ENCODE data around the gene CELSR1. TPM values are rescaled to one million over a fixed set of nuclear protein-coding genes. Genes with fewer than 3 reads are reported as not detected.
A peak's percentile ranks its signal among the peaks of the same experiment; 100 is the strongest.

The CELSR1 gene
- total RNA-seq, 2 experiments from 2014 or later = 0.08 TPM; not detected in 1

- H3K4me1 Mint-ChIP-seq (ENCODE audit: low read depth) = no peaks in the 10 kb centered on the region
- no peaks in the 10 kb centered on the region for H3K27me3 Mint-ChIP-seq (ENCODE audit: low read depth)
- no peaks in the 10 kb centered on the region for H3K36me3 Mint-ChIP-seq (ENCODE audit: low read depth)
- DNase-seq (no peak), ATAC-seq (no peak)
- H3K9me3 Mint-ChIP-seq (ENCODE audit: insufficient read depth) = no peaks in the 10 kb centered on the region
- POLR2A ChIA-PET = no interaction called here
- H3K27ac Mint-ChIP-seq = no peak overlapping the region
- CTCF ChIA-PET = no interaction called here
- no peak overlapping the region for H3K4me3 Mint-ChIP-seq
These were observed 93.0 kb downstream of the CELSR1 start for GRCh38 chr22:46444390-46444854.

- ChIA-PET CTCF (no interaction called here), POLR2A (no interaction called here)
- Mint-ChIP-seq H3K36me3 (ENCODE audit: low read depth) (no peaks in the 10 kb centered on the region), H3K27me3 (ENCODE audit: low read depth) (no peaks in the 10 kb centered on the region), H3K4me3 (no peak overlapping the region), H3K9me3 (ENCODE audit: insufficient read depth) (no peaks in the 10 kb centered on the region), H3K4me1 (ENCODE audit: low read depth) (no peaks in the 10 kb centered on the region), H3K27ac (no peak overlapping the region)
- ATAC-seq (no peak), DNase-seq (no peak)
These were observed 93.5 kb downstream of the CELSR1 start for GRCh38 chr22:46443850-46444389.

- POLR2A ChIA-PET = no interaction called here
- no peaks in the 10 kb centered on the region for H3K4me1 Mint-ChIP-seq (ENCODE audit: low read depth)
- DNase-seq = no peak
- no peaks in the 10 kb centered on the region for H3K36me3 Mint-ChIP-seq (ENCODE audit: low read depth)
- no peak overlapping the region for H3K4me3 Mint-ChIP-seq
- no peak for ATAC-seq
- H3K9me3 Mint-ChIP-seq (ENCODE audit: insufficient read depth) = no peaks in the 10 kb centered on the region
- no peaks in the 10 kb centered on the region for H3K27me3 Mint-ChIP-seq (ENCODE audit: low read depth)
- CTCF ChIA-PET = no interaction called here
- H3K27ac Mint-ChIP-seq = no peak overlapping the region
These were observed 95.1 kb downstream of the CELSR1 start for GRCh38 chr22:46442217-46442853.

DNA sequence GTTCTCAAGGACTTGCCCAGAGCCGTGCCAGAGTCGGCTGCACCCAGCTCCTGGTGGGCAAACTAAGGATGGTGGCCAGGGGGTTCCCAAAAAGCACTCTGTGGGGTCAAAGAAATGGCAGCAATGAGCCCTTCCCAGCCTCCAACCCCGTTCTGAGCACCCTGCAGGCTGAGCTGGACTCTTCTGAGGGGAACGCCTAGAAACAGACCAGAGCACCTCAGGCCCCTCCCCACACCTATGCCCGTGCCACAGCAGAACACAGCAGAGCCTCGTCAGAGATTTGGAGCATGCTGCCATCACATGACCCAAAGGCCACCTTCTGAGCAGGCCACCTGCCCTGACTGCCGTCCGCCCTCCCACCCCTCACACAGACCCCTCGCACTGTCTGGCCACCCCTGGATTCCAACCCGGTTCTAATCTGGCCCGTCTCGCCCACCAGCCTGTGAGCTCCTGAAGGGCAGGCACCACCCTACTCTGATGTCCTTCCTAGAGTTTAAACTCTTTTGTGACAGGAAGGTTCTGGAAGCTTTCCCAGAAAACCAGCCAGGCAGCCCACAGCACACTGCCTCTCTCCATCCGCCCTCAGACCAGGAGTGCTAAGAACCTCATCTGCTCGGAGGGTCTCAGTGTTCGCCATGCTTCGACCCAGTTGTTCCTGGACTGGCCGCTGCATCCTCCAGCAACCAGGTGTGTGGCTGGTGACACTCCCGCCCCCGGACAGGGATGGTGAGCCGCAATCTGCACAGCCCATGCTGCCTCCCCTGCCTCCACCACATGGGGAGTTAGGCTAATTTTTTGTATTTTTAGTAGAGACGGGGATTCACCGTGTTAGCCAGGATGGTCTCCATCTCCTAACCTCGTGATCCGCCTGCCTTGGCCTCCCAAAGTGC lies 97.6 kb downstream of the CELSR1 start:
- POLR2A ChIA-PET = interaction anchor here (0.6 to 0.7 kb wide), 2 partner anchors 20 to 105 kb away, joined by 3 read pairs; partner anchors contain the start of gene TRMU
- no peaks in the 10 kb centered on the region for H3K4me1 Mint-ChIP-seq (ENCODE audit: low read depth)

GRCh38 chr22:46439111-46439510 lies 98.3 kb downstream of the CELSR1 start:
- Mint-ChIP-seq H3K27me3 (ENCODE audit: low read depth) (no peaks in the 10 kb centered on the region), H3K4me3 (no peak overlapping the region), H3K27ac (no peak overlapping the region), H3K36me3 (ENCODE audit: low read depth) (no peaks in the 10 kb centered on the region), H3K9me3 (ENCODE audit: insufficient read depth) (no peaks in the 10 kb centered on the region), H3K4me1 (ENCODE audit: low read depth) (no peaks in the 10 kb centered on the region)
- CTCF ChIA-PET = no interaction called here
- POLR2A ChIA-PET = interaction anchor here (0.6 kb wide), 1 partner anchor 104 kb away, joined by 3 read pairs; the partner anchor contains the start of gene TRMU
- DNase-seq (no peak), ATAC-seq (no peak)

More for the DNA sequence above, 97.6 kb downstream of the CELSR1 start:
- ATAC-seq = no peak
- CTCF ChIA-PET = no interaction called here
- Mint-ChIP-seq H3K4me3 (no peak overlapping the region), H3K9me3 (ENCODE audit: insufficient read depth) (no peaks in the 10 kb centered on the region), H3K36me3 (ENCODE audit: low read depth) (no peaks in the 10 kb centered on the region), H3K27me3 (ENCODE audit: low read depth) (no peaks in the 10 kb centered on the region), H3K27ac (no peak overlapping the region)
- no peak for DNase-seq

GRCh38 chr22:46437671-46438440 lies 99.6 kb downstream of the CELSR1 start:
- no peak overlapping the region for H3K4me3 Mint-ChIP-seq
- CTCF ChIA-PET = no interaction called here
- H3K36me3 Mint-ChIP-seq (ENCODE audit: low read depth) = no peaks in the 10 kb centered on the region
- no peaks in the 10 kb centered on the region for H3K4me1 Mint-ChIP-seq (ENCODE audit: low read depth)
- H3K27ac Mint-ChIP-seq = no peak overlapping the region
- H3K27me3 Mint-ChIP-seq (ENCODE audit: low read depth) = no peaks in the 10 kb centered on the region
- DNase-seq (no peak), ATAC-seq (no peak)
- POLR2A ChIA-PET = no interaction called here
- no peaks in the 10 kb centered on the region for H3K9me3 Mint-ChIP-seq (ENCODE audit: insufficient read depth)

- Mint-ChIP-seq H3K27me3 (ENCODE audit: low read depth) (no peaks in the 10 kb centered on the region), H3K4me1 (ENCODE audit: low read depth) (peaks cover 11% of the 10 kb centered on the region), H3K27ac (no peak overlapping the region), H3K4me3 (no peak overlapping the region), H3K9me3 (ENCODE audit: insufficient read depth) (no peaks in the 10 kb centered on the region), H3K36me3 (ENCODE audit: low read depth) (no peaks in the 10 kb centered on the region)
- no peak for ATAC-seq
- no peak for DNase-seq
- ChIA-PET POLR2A (no interaction called here), CTCF (no interaction called here)
These were observed 100.7 kb downstream of the CELSR1 start for GRCh38 chr22:46436595-46437175.

GRCh38 chr22:46433318-46433717 lies 104.1 kb downstream of the CELSR1 start:
- ATAC-seq = no peak
- Mint-ChIP-seq H3K27ac (peak overlapping the region; percentile 43), H3K9me3 (ENCODE audit: insufficient read depth) (no peaks in the 10 kb centered on the region), H3K27me3 (ENCODE audit: low read depth) (no peaks in the 10 kb centered on the region), H3K4me3 (no peak overlapping the region), H3K36me3 (ENCODE audit: low read depth) (no peaks in the 10 kb centered on the region), H3K4me1 (ENCODE audit: low read depth) (peaks cover 13% of the 10 kb centered on the region)
- ChIA-PET POLR2A (no interaction called here), CTCF (no interaction called here)
- no peak for DNase-seq

DNA sequence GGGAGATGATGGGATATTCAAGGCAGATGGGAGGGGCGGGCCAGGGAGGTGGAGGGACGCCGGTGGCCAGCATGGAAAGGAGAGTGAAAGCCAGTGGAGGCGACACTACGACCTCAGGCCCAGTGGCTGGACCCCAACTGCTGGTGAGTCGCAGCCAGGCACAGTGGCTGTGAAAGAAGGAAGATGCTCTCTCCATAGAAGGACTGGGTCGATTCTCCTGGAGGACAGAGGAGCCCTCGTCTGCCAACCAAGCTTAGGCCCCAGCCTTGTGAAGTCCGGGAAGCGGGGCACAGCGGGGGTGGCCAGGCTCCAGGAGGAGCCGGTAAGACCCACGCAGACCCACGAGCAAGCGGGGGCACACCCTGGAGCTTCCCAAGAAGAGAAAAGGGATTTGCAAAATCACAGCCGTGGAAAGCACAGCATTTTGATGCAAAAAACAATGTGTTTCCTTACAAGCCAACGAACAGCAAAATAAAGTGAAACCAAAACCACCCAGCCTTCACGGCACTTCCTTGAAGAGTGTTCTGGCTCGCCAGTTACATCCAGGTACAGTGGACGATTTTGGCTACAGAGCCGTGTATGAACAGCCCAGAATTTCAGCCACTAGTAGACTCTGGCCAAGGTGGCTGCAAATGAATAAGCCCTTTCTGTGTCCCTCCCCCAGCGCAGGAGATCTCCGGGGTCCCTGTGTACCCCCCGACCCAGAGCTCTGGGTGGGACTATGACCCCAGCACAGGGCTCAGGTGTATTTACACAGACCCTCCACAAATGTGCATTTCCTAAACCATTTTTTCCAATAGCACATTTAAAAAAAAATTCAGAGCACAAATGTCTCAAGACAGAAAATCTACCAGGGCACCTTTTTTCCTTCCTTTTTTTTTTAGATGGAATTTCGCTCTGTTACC lies 105.0 kb downstream of the CELSR1 start:
- Mint-ChIP-seq H3K9me3 (ENCODE audit: insufficient read depth) (no peaks in the 10 kb centered on the region), H3K36me3 (ENCODE audit: low read depth) (no peaks in the 10 kb centered on the region), H3K27ac (peak overlapping the region; percentile 93), H3K27me3 (ENCODE audit: low read depth) (no peaks in the 10 kb centered on the region), H3K4me3 (peak overlapping the region; percentile 76), H3K4me1 (ENCODE audit: low read depth) (peaks cover 13% of the 10 kb centered on the region)
- ATAC-seq = peak; percentile 85
- POLR2A ChIA-PET = no interaction called here
- CTCF ChIA-PET = interaction anchor here (0.7 kb wide), 1 partner anchor 64 kb away, joined by 3 read pairs; no protein-coding TSS in a partner anchor
- peak; percentile 73 for DNase-seq

DNA sequence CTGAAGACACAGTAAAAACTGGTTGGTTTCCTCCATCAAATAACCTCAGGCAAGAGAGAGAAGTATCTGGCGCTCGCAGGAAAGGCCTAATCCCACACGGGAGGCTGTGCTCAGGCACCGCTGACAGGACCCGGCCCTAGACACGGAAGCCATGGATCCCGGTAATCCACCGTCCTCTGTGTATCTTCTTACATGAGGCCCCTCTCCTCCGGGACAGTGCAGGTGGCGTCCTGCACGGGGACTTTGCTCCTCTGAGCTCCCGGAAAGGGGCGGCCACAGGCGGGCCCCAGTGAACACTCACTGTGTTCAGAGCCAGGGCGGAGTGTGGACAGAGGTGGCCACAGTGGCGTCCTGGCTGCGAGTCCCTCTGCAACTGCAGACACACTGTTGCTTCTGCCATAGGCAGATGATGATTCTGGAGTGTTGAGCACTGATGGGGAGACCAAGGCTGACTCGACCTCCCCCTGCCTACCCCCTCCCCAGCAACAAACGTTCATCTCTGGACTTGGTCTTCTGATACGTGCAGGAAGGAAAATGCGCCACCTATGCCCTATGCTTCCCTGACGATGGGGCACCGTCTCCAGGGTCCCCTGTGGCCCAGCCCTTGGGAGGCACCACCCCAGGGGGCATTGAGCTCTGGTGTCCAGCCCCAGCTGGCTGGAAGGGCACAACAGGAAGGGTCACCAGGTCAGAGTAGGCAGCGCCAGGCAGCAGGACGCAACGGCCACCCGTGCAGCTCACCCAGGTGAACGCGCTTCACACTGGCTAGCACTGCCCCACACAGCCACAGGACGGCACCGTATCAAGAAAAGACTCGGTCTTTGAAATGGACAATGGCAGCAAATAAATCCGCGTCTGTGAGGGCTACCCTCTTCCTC lies 106.2 kb downstream of the CELSR1 start:
- Mint-ChIP-seq H3K27me3 (ENCODE audit: low read depth) (peaks cover under 1% of the 10 kb centered on the region), H3K4me1 (ENCODE audit: low read depth) (peaks cover 14% of the 10 kb centered on the region), H3K36me3 (ENCODE audit: low read depth) (no peaks in the 10 kb centered on the region), H3K27ac (peak overlapping the region; percentile 93), H3K9me3 (ENCODE audit: insufficient read depth) (no peaks in the 10 kb centered on the region), H3K4me3 (no peak overlapping the region)
- ChIA-PET POLR2A (no interaction called here), CTCF (no interaction called here)
- no peak for DNase-seq
- no peak for ATAC-seq
